ENCODE data around the gene CBX1. TPM values are rescaled to one million over a fixed set of nuclear protein-coding genes. Genes with fewer than 3 reads are reported as not detected.
"Not testable (repeated sequence)": the region's sequence is repeated elsewhere in the genome, so short reads cannot be mapped to it uniquely, and the experiment has no call there.

The CBX1 gene
- total RNA-seq, 1 donor from 2014 or later: 49.5 TPM

- ChIA-PET CTCF (interaction anchor here (0.8 to 7.4 kb wide), 12 partner anchors 8 to 56 kb away, joined by 3 to 169 read pairs (median 6); partner anchors contain the start of gene SNX11), POLR2A (interaction anchor here (0.7 to 1.2 kb wide), 3 partner anchors 25 to 37 kb away, joined by 3 to 8 read pairs (median 3); partner anchors contain the start of gene SNX11)
- H3K36me3 Mint-ChIP-seq (ENCODE audit: low read depth): peaks cover 5% of the 10 kb centered on the region
- no peak for TF ChIP-seq CTCF (IDR thresholded peaks at IDR 0.05)
- no peak overlapping the region for H3K4me3 Mint-ChIP-seq
- intact Hi-C loops (cut with micrococcal nuclease): loop anchor here (2.0 kb wide), 1 partner anchor 537 kb away; no protein-coding TSS in a partner anchor
- no peaks in the 10 kb centered on the region for H3K27me3 Mint-ChIP-seq
- no peaks in the 10 kb centered on the region for H3K9me3 Mint-ChIP-seq
- DNase-seq (no peak), ATAC-seq (ENCODE audit: low read depth) (no peak)
- no peak overlapping the region for H3K27ac Mint-ChIP-seq
- peaks cover 2% of the 10 kb centered on the region for H3K4me1 Mint-ChIP-seq
Measured at GRCh38 chr17:48081858-48082257, 19.4 kb downstream of the CBX1 start.

GRCh38 chr17:48077152-48077551, 24.1 kb downstream of the CBX1 start:
- intact Hi-C loops (cut with micrococcal nuclease); H3K27me3 Mint-ChIP-seq; DNase-seq; H3K4me1 Mint-ChIP-seq; H3K27ac Mint-ChIP-seq; ATAC-seq (ENCODE audit: low read depth); H3K9me3 Mint-ChIP-seq; H3K4me3 Mint-ChIP-seq: not testable (repeated sequence)
- CTCF ChIA-PET: interaction anchor here (6.9 to 7.4 kb wide), 2 partner anchors 51 to 55 kb away, joined by 148 to 169 read pairs; no protein-coding TSS in a partner anchor
- POLR2A ChIA-PET: interaction anchor here (0.7 to 1.3 kb wide), 3 partner anchors 29 to 135 kb away, joined by 4 to 5 read pairs (median 4); partner anchors contain the start of gene NFE2L1
- H3K36me3 Mint-ChIP-seq (ENCODE audit: low read depth): peaks cover 37% of the 10 kb centered on the region

GRCh38 chr17:48074322-48075081, 26.8 kb downstream of the CBX1 start:
- Mint-ChIP-seq H3K9me3 (no peaks in the 10 kb centered on the region), H3K4me3 (no peak overlapping the region), H3K36me3 (ENCODE audit: low read depth) (peaks cover 52% of the 10 kb centered on the region), H3K27ac (no peak overlapping the region), H3K4me1 (no peaks in the 10 kb centered on the region), H3K27me3 (no peaks in the 10 kb centered on the region)
- TF ChIP-seq CTCF (IDR thresholded peaks at IDR 0.05): no peak
- POLR2A ChIA-PET: interaction anchor here (0.6 to 1.6 kb wide), 4 partner anchors 36 to 56 kb away, joined by 3 to 8 read pairs (median 3); no protein-coding TSS in a partner anchor
- peak; percentile 93 for ATAC-seq (ENCODE audit: low read depth)
- DNase-seq: peak; percentile 36
- CTCF ChIA-PET: interaction anchor here (0.6 to 6.9 kb wide), 23 partner anchors 8 to 554 kb away, joined by 3 to 148 read pairs (median 4); partner anchors contain the start of gene CDK5RAP3
- intact Hi-C loops (cut with micrococcal nuclease): loop anchor here (1.0 kb wide), 5 partner anchors 27 to 125 kb away; partner anchors contain the start of gene COPZ2

- DNase-seq; H3K4me3 Mint-ChIP-seq; H3K4me1 Mint-ChIP-seq; ATAC-seq (ENCODE audit: low read depth); H3K27me3 Mint-ChIP-seq; H3K9me3 Mint-ChIP-seq; H3K27ac Mint-ChIP-seq: not testable (repeated sequence)
- POLR2A ChIA-PET: interaction anchor here (0.6 to 1.6 kb wide), 2 partner anchors 38 to 47 kb away, joined by 3 to 8 read pairs; no protein-coding TSS in a partner anchor
- intact Hi-C loops (cut with micrococcal nuclease): loop anchor here (1.0 kb wide), 5 partner anchors 26 to 124 kb away; partner anchors contain the start of gene COPZ2
- H3K36me3 Mint-ChIP-seq (ENCODE audit: low read depth): peaks cover 56% of the 10 kb centered on the region
- CTCF ChIA-PET: interaction anchor here (0.7 to 6.9 kb wide), 20 partner anchors 9 to 539 kb away, joined by 3 to 148 read pairs (median 4); partner anchors contain the start of gene CDK5RAP3
Measured at GRCh38 chr17:48073566-48074094, 27.6 kb downstream of the CBX1 start.

- H3K27ac Mint-ChIP-seq; intact Hi-C loops (cut with micrococcal nuclease); H3K4me3 Mint-ChIP-seq; ATAC-seq (ENCODE audit: low read depth); H3K27me3 Mint-ChIP-seq; H3K4me1 Mint-ChIP-seq; H3K9me3 Mint-ChIP-seq; DNase-seq: not testable (repeated sequence)
- H3K36me3 Mint-ChIP-seq (ENCODE audit: low read depth): peaks cover 63% of the 10 kb centered on the region
- ChIA-PET CTCF (interaction anchor here (0.9 to 6.9 kb wide), 10 partner anchors 8 to 124 kb away, joined by 3 to 148 read pairs (median 3); partner anchors contain the start of gene CDK5RAP3), POLR2A (interaction anchor here (0.7 to 1.6 kb wide), 4 partner anchors 18 to 132 kb away, joined by 3 to 8 read pairs (median 3); partner anchors contain the start of genes NFE2L1 and PNPO)
Measured at GRCh38 chr17:48072811-48073210, 28.5 kb downstream of the CBX1 start.

- Mint-ChIP-seq H3K27me3 (no peaks in the 10 kb centered on the region), H3K4me3 (no peak overlapping the region), H3K36me3 (ENCODE audit: low read depth) (peaks cover 66% of the 10 kb centered on the region), H3K27ac (no peak overlapping the region), H3K4me1 (no peaks in the 10 kb centered on the region), H3K9me3 (no peaks in the 10 kb centered on the region)
- intact Hi-C loops (cut with micrococcal nuclease): no loop called here
- no peak for DNase-seq
- ChIA-PET POLR2A (interaction anchor here (1.1 to 1.5 kb wide), 2 partner anchors 23 to 131 kb away, joined by 3 read pairs; partner anchors contain the start of genes NFE2L1 and PNPO), CTCF (interaction anchor here (0.9 to 6.9 kb wide), 3 partner anchors 13 to 45 kb away, joined by 3 to 148 read pairs (median 3); no protein-coding TSS in a partner anchor)
- no peak for ATAC-seq (ENCODE audit: low read depth)
- TF ChIP-seq CTCF (IDR thresholded peaks at IDR 0.05): no peak
Measured at GRCh38 chr17:48071654-48072053, 29.6 kb downstream of the CBX1 start.
